GM19239 (cell line): ENCODE results near the gene FARP2.
A peak's percentile ranks its signal among the peaks of the same experiment; 100 is the strongest.
"Not testable (repeated sequence)": the region's sequence is repeated elsewhere in the genome, so short reads cannot be mapped to it uniquely, and the experiment has no call there.

Experiments
- DNase-seq: peaks from one replicate; pipeline ENCODE4 v3.0.0; 2011; ENCODE audit warnings: low spot score; ENCODE audit not compliant: insufficient read length
- FAIRE-seq: peaks from 2 replicates; lab custom pipeline; 2011; peaks lifted over from hg19 to GRCh38; lab: Jason Lieb, UNC

FARP2 gene

DNA sequence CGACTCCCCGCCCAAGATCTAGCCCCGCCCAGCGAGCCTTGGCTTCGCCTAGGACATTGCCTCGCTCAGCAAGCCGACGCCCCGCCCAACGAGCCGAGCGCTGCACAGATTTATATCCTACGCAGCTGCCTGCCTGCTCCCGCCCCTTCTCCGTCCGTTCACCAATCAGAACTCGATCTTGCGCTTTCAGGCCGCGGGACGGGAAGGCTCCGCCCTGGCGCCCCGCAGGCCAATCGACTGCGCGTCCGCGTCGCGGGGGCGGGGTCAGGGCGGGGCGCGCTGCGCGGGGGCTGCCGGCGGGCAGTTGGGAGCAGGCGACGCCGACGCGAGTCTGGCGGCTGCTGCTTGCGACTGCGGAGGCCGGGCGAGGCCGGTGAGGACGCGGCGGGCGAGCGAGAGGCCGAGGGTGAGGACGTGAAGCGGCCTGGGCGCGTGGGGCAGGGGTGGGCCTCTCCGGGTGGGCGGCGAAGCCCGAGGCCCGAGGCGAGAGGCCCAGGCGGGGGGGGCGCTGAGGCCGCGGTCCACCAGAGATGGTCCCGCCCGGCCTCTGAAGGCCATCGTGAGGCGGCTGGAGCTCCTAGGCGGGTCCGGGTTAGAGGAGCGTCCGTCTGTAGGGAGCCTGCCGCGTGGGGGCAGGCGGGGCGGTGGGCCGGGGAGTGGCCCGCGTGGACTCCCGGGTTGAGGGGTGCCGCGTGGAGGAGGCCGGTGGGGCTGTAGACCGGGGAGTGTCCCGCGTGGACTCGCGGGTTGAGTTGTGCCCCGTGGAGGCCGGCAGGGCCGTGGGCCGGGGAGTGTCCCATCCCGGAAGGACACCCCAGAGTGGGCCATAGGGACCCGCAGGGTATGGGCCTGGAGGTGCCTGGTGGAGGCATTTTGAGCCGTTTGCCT lies at the start of gene FARP2:
Gene FARP2, plus strand, starts transcription at position 303 of the 888 bp plus-strand sequence. CDS start 16,823 bp downstream, outside the sequence.
- peak; percentile 77 for FAIRE-seq
- peak; percentile 70 for DNase-seq

DNA sequence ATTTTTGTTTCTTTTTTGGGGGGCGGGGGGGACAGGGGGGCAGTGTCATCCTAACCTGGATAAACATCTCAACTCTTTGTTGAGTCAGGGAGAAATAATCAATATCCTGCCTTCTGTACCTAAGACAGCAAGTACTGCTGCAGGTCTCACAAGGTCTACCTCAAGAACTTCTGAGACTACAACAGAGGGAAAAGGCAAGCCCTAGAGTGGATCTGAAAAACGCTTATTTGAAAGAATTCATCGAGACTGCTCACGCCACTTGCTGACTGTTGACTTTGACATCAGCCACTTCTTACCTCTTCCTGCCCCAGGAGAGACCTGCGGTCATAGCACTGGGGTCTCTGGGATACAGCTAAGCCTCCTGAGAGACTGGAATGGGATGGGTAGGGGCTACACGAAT lies 49.0 kb upstream of the FARP2 start:
- DNase-seq (no peak), FAIRE-seq (no peak)

- DNase-seq, result no peak
- no peak for FAIRE-seq
Measured at GRCh38 chr2:241308267-241308666, 47.8 kb upstream of the FARP2 start.

GRCh38 chr2:241308832-241309500 lies 47.1 kb upstream of the FARP2 start:
- DNase-seq (no peak), FAIRE-seq (no peak)

DNA sequence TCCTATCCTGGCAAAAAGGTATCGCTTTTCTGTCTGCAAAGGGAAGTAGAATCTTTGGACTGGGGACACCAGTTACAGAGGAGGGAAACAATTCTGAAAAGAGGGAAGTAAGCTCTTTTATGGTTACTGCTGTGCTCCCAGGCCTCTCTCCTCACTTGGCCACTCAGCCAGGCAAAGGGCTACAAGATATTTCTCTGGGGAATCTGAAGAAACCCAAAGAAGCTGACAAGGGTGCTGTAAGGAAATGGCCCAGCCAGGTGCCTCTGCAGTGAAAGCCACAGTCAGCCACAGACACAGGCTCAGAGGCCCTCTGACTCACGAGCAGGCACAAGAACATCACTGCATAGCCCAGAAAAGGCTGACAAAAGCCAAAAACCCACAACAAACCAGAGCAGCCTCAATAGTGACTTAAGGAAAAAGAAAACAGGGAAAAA lies 46.4 kb upstream of the FARP2 start:
- DNase-seq (peak; percentile 28), FAIRE-seq (peak; percentile 97)

DNA sequence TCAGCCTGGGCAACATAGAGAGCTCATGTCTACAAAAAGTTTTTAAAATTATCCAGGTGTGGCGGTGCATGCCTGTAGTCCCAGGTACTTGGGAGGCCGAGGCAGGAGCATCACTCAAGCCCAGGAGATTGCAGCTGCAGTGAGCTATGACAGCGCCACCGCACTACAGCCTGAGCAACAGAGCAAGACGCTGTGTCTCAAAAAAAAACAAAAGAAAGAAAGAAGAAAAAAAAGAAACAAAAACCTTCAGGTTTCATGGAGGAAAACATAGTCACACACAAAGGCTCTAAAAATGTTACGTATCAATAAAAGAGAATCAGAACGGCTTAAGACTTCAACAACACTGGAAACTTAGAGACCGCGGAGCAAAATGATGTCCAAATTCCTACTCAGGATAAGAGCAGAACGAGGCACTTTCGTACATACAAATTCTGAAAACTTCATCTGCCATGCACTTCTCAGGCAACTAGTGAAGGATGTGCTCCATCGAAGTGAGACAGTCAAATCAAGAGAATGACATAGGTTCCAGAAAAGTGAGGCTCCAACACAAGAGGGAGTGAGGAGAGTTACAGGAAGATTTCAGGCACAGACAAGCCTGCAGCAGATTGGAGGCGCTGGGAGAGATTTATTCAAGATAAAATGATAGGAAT lies 45.0 kb upstream of the FARP2 start:
- no peak for DNase-seq
- FAIRE-seq, result peak; percentile 35

GRCh38 chr2:241312082-241312481 lies 44.0 kb upstream of the FARP2 start:
- DNase-seq, result no peak

GRCh38 chr2:241313543-241314095 lies 42.5 kb upstream of the FARP2 start:
- FAIRE-seq (no peak), DNase-seq (no peak)

More at GRCh38 chr2:241312082-241312481, 44.0 kb upstream of the FARP2 start:
- FAIRE-seq, result no peak

DNA sequence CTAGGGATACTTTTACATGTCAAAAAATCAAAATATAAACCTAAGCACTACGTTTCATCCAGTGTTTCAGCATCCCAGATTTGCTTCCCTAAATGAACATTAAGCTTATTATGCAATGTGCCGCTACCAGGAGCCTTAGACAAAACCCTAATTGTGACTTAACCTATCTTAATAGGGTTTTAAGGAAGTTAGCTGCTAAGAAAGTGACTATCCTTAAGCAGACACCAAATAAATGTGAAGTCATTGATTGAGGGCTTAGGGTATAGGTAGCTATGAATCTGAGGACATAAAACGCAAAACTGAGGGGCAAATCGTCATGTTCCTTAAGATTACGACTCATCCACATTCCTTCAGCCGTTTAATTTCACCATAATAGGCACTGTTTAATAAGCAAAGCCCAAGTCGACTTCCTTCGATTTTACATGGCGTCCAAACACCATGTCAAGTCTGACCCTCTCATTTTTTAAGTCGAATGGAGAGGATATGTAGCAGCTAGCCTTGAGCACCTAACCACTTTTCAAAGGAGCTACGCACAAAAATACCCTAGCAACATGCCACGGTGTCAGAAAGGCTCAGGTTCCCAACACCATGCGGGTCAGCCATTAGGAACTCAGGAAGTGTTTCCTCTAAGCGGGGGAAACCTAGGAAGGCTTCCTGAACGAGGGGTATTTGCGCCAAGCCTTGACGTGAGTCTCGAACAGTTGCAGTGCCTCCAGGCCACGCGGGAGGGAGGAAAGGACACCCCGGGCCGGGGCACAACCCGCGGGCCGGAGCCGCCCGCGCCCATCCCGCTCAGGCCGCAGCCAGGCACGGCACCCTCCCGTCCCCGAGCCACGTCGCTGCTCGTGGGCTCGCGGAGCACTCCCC lies 41.6 kb upstream of the FARP2 start:
- FAIRE-seq, result no peak

DNA sequence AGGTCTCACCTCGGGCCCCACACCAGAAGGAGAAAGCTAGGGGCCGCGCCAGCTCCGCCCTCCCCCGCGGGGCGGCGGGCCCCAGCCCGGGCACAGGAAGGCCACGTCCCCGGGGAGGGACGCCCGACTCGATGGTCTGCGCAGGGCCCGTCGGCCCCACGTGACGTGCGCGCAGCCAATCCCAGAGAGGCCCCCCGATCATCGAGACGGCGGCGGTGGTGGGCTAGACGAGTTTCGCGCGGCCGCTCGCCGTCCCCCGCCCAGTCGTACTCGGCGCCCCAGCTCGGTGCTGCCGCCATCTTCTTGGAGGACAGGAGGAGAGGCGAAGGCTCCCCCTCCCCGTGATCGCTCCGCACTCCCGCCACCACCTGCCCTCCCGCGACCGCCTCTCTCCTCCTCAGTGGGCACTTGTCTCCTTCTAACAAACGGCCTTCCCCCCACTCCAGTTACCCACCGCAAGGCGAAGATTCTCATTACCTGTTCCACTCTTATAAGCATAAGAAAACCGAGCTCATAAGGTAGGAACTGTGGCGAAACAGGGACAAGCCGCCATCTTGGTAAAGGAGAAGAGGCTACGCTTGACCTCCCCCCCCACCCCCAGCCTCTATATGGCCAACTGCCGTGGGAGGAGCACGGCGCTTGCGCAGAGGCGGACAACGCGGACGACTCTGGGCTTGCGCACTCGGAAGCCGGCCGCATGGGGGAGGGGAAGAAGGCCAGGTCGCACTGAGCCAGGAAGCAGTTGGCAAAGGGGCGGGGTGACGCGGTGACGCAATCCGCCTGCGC lies 40.8 kb upstream of the FARP2 start, which contains the start of gene HDLBP:
Gene HDLBP, minus strand, starts transcription at position 580 of the 786 bp plus-strand sequence. CDS start 48,803 bp downstream, outside the sequence.
- peak; percentile 94 for FAIRE-seq
- DNase-seq, result peak; percentile 91

More for the DNA sequence above, 41.6 kb upstream of the FARP2 start:
- no peak for DNase-seq

DNA sequence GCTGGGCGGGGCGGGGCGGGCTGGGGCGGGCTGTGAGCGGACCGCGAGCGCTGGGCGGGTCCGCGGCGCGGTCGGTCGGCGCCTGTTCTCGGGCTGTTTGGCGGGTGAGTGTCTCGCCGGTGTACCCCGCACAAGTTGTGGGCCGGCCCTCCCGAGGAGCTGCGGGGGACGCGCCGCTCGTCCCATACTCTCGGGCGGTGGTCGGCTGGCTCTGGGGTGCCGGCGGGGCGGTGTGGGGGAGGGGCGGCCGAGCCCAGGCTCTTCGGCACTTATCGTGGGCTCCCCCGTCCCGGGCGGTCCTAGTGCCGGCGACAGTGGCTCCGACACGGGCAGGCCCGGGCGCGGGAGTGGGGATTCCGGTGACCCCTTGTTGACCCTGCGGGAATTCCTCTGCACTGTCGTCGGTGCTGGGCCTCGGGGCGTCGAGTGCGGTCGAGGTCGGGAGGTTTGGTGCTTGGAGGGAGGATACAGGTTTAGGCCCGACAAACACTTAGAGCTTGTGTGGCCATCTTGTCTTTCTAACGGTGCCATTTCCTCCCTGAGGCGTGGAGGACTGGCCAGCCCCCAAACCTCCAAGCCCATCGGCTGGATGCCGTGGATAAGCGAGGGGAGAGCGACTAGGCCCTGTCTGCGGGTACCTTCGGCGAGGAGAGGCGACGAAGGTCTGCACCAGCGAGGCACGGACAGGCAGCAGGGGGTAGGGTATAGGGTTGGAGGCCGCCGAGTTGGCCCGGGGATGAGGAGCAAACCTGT lies 40.0 kb upstream of the FARP2 start, which contains the start of gene SEPTIN2:
Gene SEPTIN2, plus strand, starts transcription at position 47 of the 753 bp plus-strand sequence. CDS start 8,308 bp downstream, outside the sequence.
- peak; percentile 35 for FAIRE-seq
- DNase-seq, result no peak

DNA sequence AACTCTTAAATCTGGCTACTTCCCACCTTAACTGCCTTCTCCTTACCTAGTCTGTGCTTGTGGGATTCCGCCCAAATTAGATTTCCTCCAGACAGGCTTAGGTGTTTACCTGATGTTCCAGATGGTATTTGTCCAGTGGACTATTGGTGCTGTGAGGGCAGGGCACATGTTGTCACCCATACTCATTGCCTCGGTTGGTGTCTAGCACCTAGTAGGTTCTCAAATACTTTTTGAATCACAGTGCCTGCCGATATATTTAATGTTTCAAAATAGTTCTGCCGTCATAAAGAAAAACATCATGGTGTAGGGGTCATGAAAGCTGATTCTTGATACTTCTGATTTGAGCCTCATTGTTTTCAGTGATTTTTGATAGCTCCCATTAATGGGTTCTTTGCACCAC lies 39.3 kb upstream of the FARP2 start:
- no peak for DNase-seq
- no peak for FAIRE-seq

DNA sequence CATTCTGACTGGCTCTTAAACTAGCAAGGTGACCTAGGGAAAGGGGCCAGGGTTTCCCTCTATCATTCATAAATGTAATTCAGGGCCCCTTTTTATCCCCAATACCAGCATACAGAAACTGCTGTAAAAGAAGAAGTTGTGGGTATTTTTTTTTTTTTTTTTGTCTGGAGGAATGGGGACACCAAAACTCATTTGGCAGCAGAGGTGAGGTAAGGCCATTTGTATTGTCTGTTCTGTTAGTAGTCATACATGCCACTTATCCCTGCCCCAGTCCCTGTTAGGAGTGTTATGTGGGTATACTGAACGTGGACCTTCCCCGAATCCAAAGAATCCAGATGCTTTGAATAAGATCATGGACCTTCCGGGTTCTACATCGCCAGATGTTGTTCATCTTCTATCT lies 38.7 kb upstream of the FARP2 start:
- DNase-seq (no peak), FAIRE-seq (no peak)

DNA sequence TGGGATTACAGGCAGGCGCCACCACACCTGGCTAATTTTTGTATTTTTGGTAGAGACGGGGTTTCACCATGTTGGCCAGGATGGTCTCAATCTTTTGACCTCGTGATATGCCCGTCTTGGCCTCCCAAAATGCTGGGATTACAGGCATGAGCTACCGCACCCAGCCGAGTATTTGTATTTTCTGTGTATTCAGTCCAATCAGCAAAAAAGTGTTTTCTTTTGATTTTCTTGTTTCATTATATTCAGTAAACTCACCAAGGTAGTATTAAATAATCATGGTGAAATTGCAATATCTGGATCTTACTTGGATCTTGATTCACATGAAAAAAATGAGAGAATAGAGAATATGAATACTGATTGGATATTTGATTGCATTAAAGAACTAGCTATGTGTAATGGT lies 37.3 kb upstream of the FARP2 start:
- not testable (repeated sequence) for DNase-seq, FAIRE-seq

GRCh38 chr2:241320394-241320793 lies 35.7 kb upstream of the FARP2 start:
- DNase-seq (no peak), FAIRE-seq (no peak)

GRCh38 chr2:241321033-241321432 lies 35.1 kb upstream of the FARP2 start:
- no peak for FAIRE-seq
- DNase-seq, result no peak

DNA sequence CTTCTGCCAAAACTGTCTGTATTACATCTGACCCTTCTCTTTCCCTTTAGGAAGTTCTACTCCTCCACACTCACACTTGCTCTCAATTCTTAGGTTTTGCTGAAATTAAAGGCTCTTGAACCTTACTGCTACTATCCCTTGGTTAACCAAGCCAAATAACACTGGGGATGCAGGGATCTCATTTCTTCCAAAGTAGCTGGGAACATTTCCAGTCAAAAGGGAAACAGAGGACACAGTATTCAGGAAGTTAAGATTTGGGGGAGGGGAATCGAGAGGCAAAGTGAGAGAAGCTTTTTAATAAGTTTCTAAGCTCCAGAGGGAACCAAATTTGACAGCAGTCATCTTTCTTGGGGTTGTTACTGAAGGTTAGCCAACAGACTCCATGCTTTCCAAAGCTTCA lies 34.2 kb upstream of the FARP2 start:
- DNase-seq (no peak), FAIRE-seq (no peak)

- DNase-seq, result no peak
- no peak for FAIRE-seq
Measured at GRCh38 chr2:241323778-241324177, 32.3 kb upstream of the FARP2 start.
